CD4-positive, alpha-beta T cell (primary cell): ENCODE results near the gene KRT28. TPM values are rescaled to one million over a fixed set of nuclear protein-coding genes. Genes with fewer than 3 reads are reported as not detected.

Experiments used
- ATAC-seq: fragments of 200-7000 bp; cut with Tn5 transposase; one replicate; pipeline ENCODE4 v1.10.0; 2022; ENCODE audit warnings: mild to moderate bottlenecking; ENCODE audit not compliant: poor library complexity
- CTCF ChIA-PET: fragments of 350-600 bp; sonication (Branson Sonifier 250); formaldehyde crosslinking; loops from one replicate; lab custom pipeline; 2021; ENCODE audit warnings: antibody characterized with exemption, inconsistent platforms; lab: Charles Lee
- POLR2A ChIA-PET: fragments of 350-600 bp; sonication (Branson Sonifier 250); formaldehyde crosslinking; loops from one replicate; lab custom pipeline; 2021; ENCODE audit warnings: antibody characterized with exemption, inconsistent platforms; lab: Charles Lee
- DNase-seq, 14 experiments: peaks; one replicate each; pipeline ENCODE4 v3.0.0-alpha.2; 2013 to 2020; ENCODE audit warnings: mixed read lengths in 2 of 14
- H3K27ac ChIP-seq, 2 donors: one replicate each; pipeline versions ENCODE4 v1.5.1 to v1.7.0; 2013; ENCODE audit warnings: low read length in 2 of 2, low read depth in 1 of 2, mild to moderate bottlenecking in 1 of 2
- H3K27me3 ChIP-seq, 2 experiments: 1 replicate in 1 of 2; 2 replicates in 1 of 2; pipeline versions ENCODE4 v1.6.1 to v1.7.0; 2013; ENCODE audit warnings: low read length in 2 of 2, control low read depth in 1 of 2, mild to moderate bottlenecking in 1 of 2, moderate library complexity in 1 of 2; ENCODE audit not compliant: insufficient read depth in 2 of 2, control insufficient read depth in 1 of 2
- H3K36me3 ChIP-seq: one replicate; pipeline ENCODE4 v1.6.1; 2013; ENCODE audit warnings: low read length, control low read depth; ENCODE audit not compliant: insufficient read depth
- H3K4me1 ChIP-seq: one replicate; pipeline ENCODE4 v1.6.1; 2013; ENCODE audit warnings: low read length, control low read depth; ENCODE audit not compliant: insufficient read depth
- H3K4me3 ChIP-seq: one replicate; pipeline ENCODE4 v1.5.1; 2013; ENCODE audit warnings: mild to moderate bottlenecking, low read length, moderate library complexity
- H3K9me3 ChIP-seq, 2 experiments: 1 replicate in 1 of 2; 2 replicates in 1 of 2; pipeline versions ENCODE4 v1.6.1 to v1.7.0; 2013; ENCODE audit warnings: low read length in 2 of 2, mild to moderate bottlenecking in 2 of 2, control low read depth in 1 of 2, moderate library complexity in 1 of 2; ENCODE audit not compliant: control insufficient read depth in 1 of 2, insufficient read depth in 1 of 2
- H3K27ac Mint-ChIP-seq: one replicate; pipeline ENCODE4 v1.8.0; 2020; ENCODE audit warnings: mixed read lengths
- H3K27me3 Mint-ChIP-seq: one replicate; pipeline ENCODE4 v1.8.0; 2021; ENCODE audit warnings: mixed read lengths
- H3K36me3 Mint-ChIP-seq: one replicate; pipeline ENCODE4 v1.8.0; 2021; ENCODE audit warnings: low read depth, mixed read lengths
- H3K4me1 Mint-ChIP-seq: one replicate; pipeline ENCODE4 v1.8.0; 2021; ENCODE audit warnings: low read depth, mixed read lengths
- H3K4me3 Mint-ChIP-seq: one replicate; pipeline ENCODE4 v1.8.0; 2020; ENCODE audit warnings: mild to moderate bottlenecking, mixed read lengths
- H3K9me3 Mint-ChIP-seq: one replicate; pipeline ENCODE4 v1.8.0; 2020; ENCODE audit warnings: mixed read lengths
- intact Hi-C, 2 experiments: fragments of 100-400 bp; cut with DNase I in 1 of 2; cut with micrococcal nuclease in 1 of 2; formaldehyde crosslinking; loops; one replicate each; pipeline versions ENCODE4 v1.15.1 to v1.9.0; 2023 to 2025; cut with DNase I, micrococcal nuclease
- total RNA-seq, 174 experiments: library from RNA in 2 of 174; stranded (reverse) in 2 of 174; gene quantifications; one replicate each; pipeline ENCODE4 v1.2.3 and lab custom pipeline; 2021 to 2026
- TF ChIP-seq, protein P1 (sequence below): fragments of 200-600 bp; IDR thresholded peaks from one replicate; pipeline ENCODE4 v1.8.0; 2022; ENCODE audit warnings: antibody characterized with exemption, mild to moderate bottlenecking

KRT28 gene
- total RNA-seq, 2 experiments from 2014 or later, result not detected

DNA sequence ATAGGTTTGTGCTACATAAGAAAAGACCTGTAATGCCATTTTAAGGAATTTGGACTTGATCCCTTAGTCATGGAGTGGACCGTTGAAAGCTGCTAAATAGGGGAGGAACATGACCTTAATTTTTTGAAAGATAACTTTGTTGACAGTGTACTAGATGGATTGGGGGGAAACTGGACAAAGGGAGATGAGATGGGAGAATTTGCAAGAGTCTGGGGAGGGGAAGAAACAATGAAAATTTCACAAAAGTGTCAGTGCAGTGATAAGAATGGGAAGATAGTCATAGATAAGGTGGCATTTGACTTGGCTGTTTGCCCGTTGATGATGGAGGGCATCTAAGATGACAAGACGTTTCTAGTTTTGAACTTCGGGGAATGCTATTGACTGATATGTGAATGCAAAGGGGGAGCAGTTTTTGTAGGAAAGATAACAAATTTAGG lies 44.9 kb upstream of the KRT28 start:
- TF ChIP-seq, protein P1, sequence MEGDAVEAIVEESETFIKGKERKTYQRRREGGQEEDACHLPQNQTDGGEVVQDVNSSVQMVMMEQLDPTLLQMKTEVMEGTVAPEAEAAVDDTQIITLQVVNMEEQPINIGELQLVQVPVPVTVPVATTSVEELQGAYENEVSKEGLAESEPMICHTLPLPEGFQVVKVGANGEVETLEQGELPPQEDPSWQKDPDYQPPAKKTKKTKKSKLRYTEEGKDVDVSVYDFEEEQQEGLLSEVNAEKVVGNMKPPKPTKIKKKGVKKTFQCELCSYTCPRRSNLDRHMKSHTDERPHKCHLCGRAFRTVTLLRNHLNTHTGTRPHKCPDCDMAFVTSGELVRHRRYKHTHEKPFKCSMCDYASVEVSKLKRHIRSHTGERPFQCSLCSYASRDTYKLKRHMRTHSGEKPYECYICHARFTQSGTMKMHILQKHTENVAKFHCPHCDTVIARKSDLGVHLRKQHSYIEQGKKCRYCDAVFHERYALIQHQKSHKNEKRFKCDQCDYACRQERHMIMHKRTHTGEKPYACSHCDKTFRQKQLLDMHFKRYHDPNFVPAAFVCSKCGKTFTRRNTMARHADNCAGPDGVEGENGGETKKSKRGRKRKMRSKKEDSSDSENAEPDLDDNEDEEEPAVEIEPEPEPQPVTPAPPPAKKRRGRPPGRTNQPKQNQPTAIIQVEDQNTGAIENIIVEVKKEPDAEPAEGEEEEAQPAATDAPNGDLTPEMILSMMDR, result no peak
- no peak overlapping the region for H3K4me3 Mint-ChIP-seq
- no peaks in the 10 kb centered on the region for H3K4me1 Mint-ChIP-seq
- H3K27me3 Mint-ChIP-seq, result peaks cover 56% of the 10 kb centered on the region
- Histone ChIP-seq H3K9me3 (no peaks in the 10 kb centered on the region), H3K36me3 (no peaks in the 10 kb centered on the region), H3K4me3 (no peak overlapping the region), H3K4me1 (no peaks in the 10 kb centered on the region), H3K27ac (no peak overlapping the region), H3K27me3 (peaks cover 0 to 14% of the 10 kb centered on the region in 2 experiments)
- H3K9me3 Mint-ChIP-seq, result no peaks in the 10 kb centered on the region
- ChIA-PET CTCF (interaction anchor here (1.7 kb wide), 1 partner anchor 818 kb away, joined by 3 read pairs; no protein-coding TSS in a partner anchor), POLR2A (no interaction called here)
- ATAC-seq, result no peak
- intact Hi-C loops, result loop anchor here in 1 of 2 experiments (5.0 kb wide), 1 partner anchor 57 kb away; no protein-coding TSS in a partner anchor
- no peak for DNase-seq
- no peaks in the 10 kb centered on the region for H3K36me3 Mint-ChIP-seq
- no peak overlapping the region for H3K27ac Mint-ChIP-seq

DNA sequence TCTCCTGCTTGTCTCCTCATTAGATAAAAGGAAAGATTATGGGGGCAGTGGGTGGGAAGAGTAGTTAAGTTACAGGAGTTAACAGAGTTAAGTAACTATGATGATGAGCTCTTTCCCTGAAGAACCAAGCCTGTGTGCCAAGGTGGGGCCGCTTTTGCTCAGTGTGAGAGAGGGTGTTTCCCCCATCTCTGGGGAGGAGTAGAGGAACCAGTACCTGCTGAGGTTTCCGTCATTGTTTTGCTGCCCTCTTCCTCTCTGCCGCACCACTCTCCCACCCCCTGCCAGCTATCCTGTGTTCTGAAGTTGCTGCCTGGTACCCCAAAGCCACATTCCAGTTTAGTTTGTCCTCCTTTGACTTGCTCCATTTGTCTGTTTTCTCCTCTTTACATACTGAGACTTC lies 43.5 kb upstream of the KRT28 start:
- no peak overlapping the region for H3K4me3 Mint-ChIP-seq
- Histone ChIP-seq H3K27ac (no peak overlapping the region), H3K36me3 (no peaks in the 10 kb centered on the region), H3K9me3 (no peaks in the 10 kb centered on the region), H3K4me3 (no peak overlapping the region), H3K4me1 (no peaks in the 10 kb centered on the region), H3K27me3 (peaks cover 0 to 11% of the 10 kb centered on the region in 2 experiments)
- DNase-seq (no peak), ATAC-seq (no peak)
- no peaks in the 10 kb centered on the region for H3K9me3 Mint-ChIP-seq
- H3K27me3 Mint-ChIP-seq, result peaks cover 52% of the 10 kb centered on the region
- no peaks in the 10 kb centered on the region for H3K36me3 Mint-ChIP-seq
- POLR2A ChIA-PET, result interaction anchor here (0.5 kb wide), 1 partner anchor 317 kb away, joined by 3 read pairs; no protein-coding TSS in a partner anchor
- no peaks in the 10 kb centered on the region for H3K4me1 Mint-ChIP-seq
- TF ChIP-seq, protein P1, result no peak
- intact Hi-C loops, result loop anchor here in 1 of 2 experiments (5.0 kb wide), 1 partner anchor 56 kb away; no protein-coding TSS in a partner anchor
- no peak overlapping the region for H3K27ac Mint-ChIP-seq
- CTCF ChIA-PET, result no interaction called here

DNA sequence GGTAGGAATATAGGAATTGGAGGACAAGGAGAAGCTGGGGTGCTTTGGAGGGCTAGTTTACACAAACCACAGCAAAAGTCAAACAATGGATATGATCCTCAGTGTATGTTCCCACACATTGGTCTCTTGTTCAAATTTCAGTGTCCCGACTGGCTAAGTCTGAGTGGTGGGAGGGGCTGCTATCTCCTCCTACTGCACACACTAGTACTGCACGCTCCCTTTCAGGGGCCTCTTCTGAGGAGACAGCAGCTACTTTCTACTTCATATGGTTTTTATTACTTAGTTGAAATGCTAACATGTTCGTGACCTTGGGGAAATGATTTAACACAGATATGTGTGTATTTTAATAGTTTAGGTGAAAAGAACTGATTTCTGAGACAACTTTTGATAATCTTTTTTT lies 41.5 kb upstream of the KRT28 start:
- POLR2A ChIA-PET, result no interaction called here
- peaks cover 41% of the 10 kb centered on the region for H3K27me3 Mint-ChIP-seq
- intact Hi-C loops, result loop anchor here in 1 of 2 experiments (5.0 kb wide), 1 partner anchor 54 kb away; no protein-coding TSS in a partner anchor
- no peak overlapping the region for H3K4me3 Mint-ChIP-seq
- Histone ChIP-seq H3K4me3 (no peak overlapping the region), H3K36me3 (no peaks in the 10 kb centered on the region), H3K9me3 (no peaks in the 10 kb centered on the region), H3K27ac (no peak overlapping the region), H3K27me3 (peaks cover 0 to 6% of the 10 kb centered on the region in 2 experiments), H3K4me1 (no peaks in the 10 kb centered on the region)
- no peak for ATAC-seq
- H3K36me3 Mint-ChIP-seq, result no peaks in the 10 kb centered on the region
- no peaks in the 10 kb centered on the region for H3K4me1 Mint-ChIP-seq
- no peak overlapping the region for H3K27ac Mint-ChIP-seq
- CTCF ChIA-PET, result no interaction called here
- TF ChIP-seq, protein P1, result no peak
- no peaks in the 10 kb centered on the region for H3K9me3 Mint-ChIP-seq
- DNase-seq, result no peak
